GM19397 (cell line): ENCODE data around the gene FSTL1.

Experiments used
- ATAC-seq: cut with Tn5 transposase; IDR thresholded peaks from one replicate; pipeline ENCODE4 v1.9.1; 2021; ENCODE audit warnings: mild to moderate bottlenecking, moderate library complexity; ENCODE audit not compliant: unreplicated experiment

Gene FSTL1

GRCh38 chr3:120468635-120469295, 18.0 kb upstream of the FSTL1 start:
- no peak for ATAC-seq

- ATAC-seq = no peak
These were observed 11.7 kb upstream of the FSTL1 start for GRCh38 chr3:120462409-120462959.

- no peak for ATAC-seq
These were observed 10.6 kb upstream of the FSTL1 start for GRCh38 chr3:120461416-120461815.

GRCh38 chr3:120460862-120461261, 10.1 kb upstream of the FSTL1 start:
- ATAC-seq = no peak

GRCh38 chr3:120460181-120460790, 9.5 kb upstream of the FSTL1 start:
- ATAC-seq = no peak

GRCh38 chr3:120459196-120459595, 8.4 kb upstream of the FSTL1 start:
- ATAC-seq = no peak

GRCh38 chr3:120457827-120458226, 7.0 kb upstream of the FSTL1 start:
- no peak for ATAC-seq

GRCh38 chr3:120454076-120454689, 3.4 kb upstream of the FSTL1 start:
- ATAC-seq = no peak

GRCh38 chr3:120452816-120453215, 2.0 kb upstream of the FSTL1 start:
- ATAC-seq = no peak

- ATAC-seq = no peak
These were observed 1.0 kb upstream of the FSTL1 start for GRCh38 chr3:120451806-120452205.

GRCh38 chr3:120451272-120451761, 525 bp upstream of the FSTL1 start:
- ATAC-seq = no peak

- ATAC-seq = no peak
These were observed 842 bp downstream of the FSTL1 start for GRCh38 chr3:120449701-120450599.

- no peak for ATAC-seq
These were observed 1.5 kb downstream of the FSTL1 start for GRCh38 chr3:120449251-120449650.

- ATAC-seq = no peak
These were observed 2.0 kb downstream of the FSTL1 start for GRCh38 chr3:120448756-120449155.

- ATAC-seq = no peak
These were observed 3.7 kb downstream of the FSTL1 start for GRCh38 chr3:120446891-120447668.

- no peak for ATAC-seq
These were observed 5.1 kb downstream of the FSTL1 start for GRCh38 chr3:120445654-120446053.

GRCh38 chr3:120443626-120444123, 7.1 kb downstream of the FSTL1 start:
- no peak for ATAC-seq

GRCh38 chr3:120442975-120443517, 7.7 kb downstream of the FSTL1 start:
- no peak for ATAC-seq

- no peak for ATAC-seq
These were observed 9.0 kb downstream of the FSTL1 start for GRCh38 chr3:120441776-120442175.

- no peak for ATAC-seq
These were observed 10.0 kb downstream of the FSTL1 start for GRCh38 chr3:120440762-120441161.
